Measurements from ENCODE around the gene PPFIA2.

Gene PPFIA2

DNA sequence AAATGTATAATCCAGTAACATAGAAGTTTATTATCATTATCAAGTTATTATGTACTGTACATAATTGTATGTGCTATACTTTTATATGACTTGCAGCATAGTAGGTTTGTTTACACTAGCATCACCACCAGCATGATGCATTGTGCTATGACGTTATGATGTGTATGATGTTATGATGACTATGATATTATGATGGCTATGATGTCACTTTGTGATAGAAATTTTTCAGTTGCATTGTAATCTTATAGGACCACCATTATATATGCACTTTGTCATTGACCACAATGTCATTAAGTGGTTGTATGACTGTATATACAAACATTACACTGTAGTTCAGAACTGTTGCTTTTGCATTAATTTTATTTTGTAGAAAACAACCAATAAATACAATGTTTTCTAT lies 173.4 kb downstream of the PPFIA2 start:
- CTCF ChIA-PET, result interaction anchor here (0.9 to 1.1 kb wide), 2 partner anchors 16 to 20 kb away, joined by 3 read pairs; no protein-coding TSS in a partner anchor
- POLR2A ChIA-PET, result no interaction called here
- DNase-seq (ENCODE audit: extremely low spot score), result no peak

GRCh38 chr12:81573228-81573627 lies 185.9 kb downstream of the PPFIA2 start:
- TF ChIP-seq CTCF (IDR thresholded peaks at IDR 0.05; ENCODE audit: control extremely low read depth, extremely low read depth, low read depth, missing control alignments), result no peak
- DNase-seq (ENCODE audit: extremely low spot score), result no peak
- ChIA-PET POLR2A (no interaction called here), CTCF (interaction anchor here (1.4 kb wide), 1 partner anchor 13 kb away, joined by 3 read pairs; no protein-coding TSS in a partner anchor)

More for the DNA sequence above, 173.4 kb downstream of the PPFIA2 start:
- TF ChIP-seq CTCF (IDR thresholded peaks at IDR 0.05; ENCODE audit: control extremely low read depth, extremely low read depth, low read depth, missing control alignments), result no peak

- POLR2A ChIA-PET, result no interaction called here
- CTCF ChIA-PET, result interaction anchor here (1.4 kb wide), 1 partner anchor 12 kb away, joined by 3 read pairs; no protein-coding TSS in a partner anchor
- no peak for DNase-seq (ENCODE audit: extremely low spot score)
- TF ChIP-seq CTCF (IDR thresholded peaks at IDR 0.05; ENCODE audit: control extremely low read depth, extremely low read depth, low read depth, missing control alignments), result no peak
Measured at GRCh38 chr12:81572411-81572810, 186.7 kb downstream of the PPFIA2 start.

GRCh38 chr12:81570234-81570633 lies 188.9 kb downstream of the PPFIA2 start:
- ChIA-PET CTCF (no interaction called here), POLR2A (no interaction called here)
- no peak for TF ChIP-seq CTCF (IDR thresholded peaks at IDR 0.05; ENCODE audit: control extremely low read depth, extremely low read depth, low read depth, missing control alignments)
- no peak for DNase-seq (ENCODE audit: extremely low spot score)

GRCh38 chr12:81564237-81564636 lies 194.9 kb downstream of the PPFIA2 start:
- CTCF ChIA-PET, result no interaction called here
- TF ChIP-seq CTCF (IDR thresholded peaks at IDR 0.05; ENCODE audit: control extremely low read depth, extremely low read depth, low read depth, missing control alignments), result no peak
- POLR2A ChIA-PET, result no interaction called here
- no peak for DNase-seq (ENCODE audit: extremely low spot score)

DNA sequence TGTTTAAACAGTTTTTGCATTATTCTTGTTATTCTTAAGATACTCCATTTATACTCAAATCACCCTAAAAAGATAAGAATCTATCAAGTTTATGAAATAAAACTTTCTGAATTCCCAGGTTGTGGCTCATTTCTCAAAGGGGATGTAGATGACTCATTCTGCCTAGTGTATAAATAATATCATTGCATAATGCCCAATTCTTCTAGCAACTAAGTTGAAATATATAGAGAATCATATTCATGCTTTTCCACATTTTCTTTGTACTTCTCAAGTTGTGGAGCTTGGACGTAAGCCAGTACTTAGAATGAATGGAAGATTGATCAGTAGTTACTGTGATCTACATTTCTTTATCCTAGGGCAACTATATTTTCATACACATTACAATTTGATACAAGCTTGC lies 201.1 kb downstream of the PPFIA2 start:
- POLR2A ChIA-PET, result no interaction called here
- CTCF ChIA-PET, result interaction anchor here (1.6 kb wide), 1 partner anchor 31 kb away, joined by 3 read pairs; no protein-coding TSS in a partner anchor
- no peak for DNase-seq (ENCODE audit: extremely low spot score)
- TF ChIP-seq CTCF (IDR thresholded peaks at IDR 0.05; ENCODE audit: control extremely low read depth, extremely low read depth, low read depth, missing control alignments), result no peak

DNA sequence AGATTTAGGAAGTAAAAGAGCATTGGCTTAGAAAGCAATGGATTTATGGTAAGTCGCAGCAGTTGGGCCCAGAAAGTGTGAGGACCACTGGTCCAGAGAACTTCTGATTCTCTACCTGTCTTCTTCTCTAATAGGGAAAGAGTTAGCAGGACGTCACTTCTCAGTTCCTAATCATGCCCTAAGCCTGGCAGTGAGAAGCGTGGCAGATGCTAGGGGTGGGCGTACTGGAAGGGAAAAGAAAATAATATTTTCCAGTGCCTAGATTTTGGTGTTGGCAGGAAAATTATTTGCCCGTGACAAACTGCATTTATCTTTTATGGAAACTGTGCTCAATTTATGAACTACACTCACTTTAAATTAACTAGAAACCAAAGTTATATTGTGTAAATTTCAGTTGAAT lies 212.3 kb downstream of the PPFIA2 start:
- ChIA-PET CTCF (no interaction called here), POLR2A (no interaction called here)
- DNase-seq (ENCODE audit: extremely low spot score), result no peak
- no peak for TF ChIP-seq CTCF (IDR thresholded peaks at IDR 0.05; ENCODE audit: control extremely low read depth, extremely low read depth, low read depth, missing control alignments)
